ENCODE results near the gene SFMBT1. TPM values are rescaled to one million over a fixed set of nuclear protein-coding genes. Genes with fewer than 3 reads are reported as not detected.

SFMBT1 gene
- total RNA-seq, 2 experiments from 2014 or later = 31.1 to 33.3 TPM

- H3K4me3 Mint-ChIP-seq = no peak overlapping the region
- ATAC-seq = no peak
- no peaks in the 10 kb centered on the region for H3K9me3 Mint-ChIP-seq (ENCODE audit: insufficient read depth)
- DNase-seq = no peak
- no peaks in the 10 kb centered on the region for H3K27me3 Mint-ChIP-seq (ENCODE audit: low read depth)
- H3K27ac Mint-ChIP-seq = no peak overlapping the region
- ChIA-PET POLR2A (interaction anchor here (0.6 to 1.4 kb wide), 2 partner anchors 15 to 23 kb away, joined by 3 to 5 read pairs; no protein-coding TSS in a partner anchor), CTCF (no interaction called here)
- H3K4me1 Mint-ChIP-seq (ENCODE audit: low read depth) = no peaks in the 10 kb centered on the region
- no peaks in the 10 kb centered on the region for H3K36me3 Mint-ChIP-seq (ENCODE audit: low read depth)
Measured at GRCh38 chr3:53079791-53080555, 34.1 kb upstream of the SFMBT1 start.

DNA sequence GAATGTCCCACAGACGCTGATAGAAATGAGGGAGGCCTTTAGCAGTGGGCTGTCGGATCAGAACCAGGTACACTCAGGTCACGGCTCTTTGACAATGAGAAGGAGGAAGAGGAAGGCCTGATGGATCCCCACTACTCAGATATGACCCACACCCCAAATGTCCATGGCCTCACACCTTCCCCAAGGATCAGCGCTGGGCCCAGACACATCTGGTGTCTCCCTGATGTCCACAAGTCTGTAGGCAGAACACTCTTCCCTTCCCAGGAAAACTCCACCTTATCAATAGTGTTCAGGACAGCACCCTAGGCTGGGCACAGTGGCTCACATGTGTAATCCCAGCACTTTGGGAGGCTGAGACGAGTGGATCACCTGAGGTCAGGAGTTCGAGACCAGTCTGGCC, 33.3 kb upstream of the SFMBT1 start:
- H3K9me3 Mint-ChIP-seq (ENCODE audit: insufficient read depth) = no peaks in the 10 kb centered on the region
- H3K4me3 Mint-ChIP-seq = no peak overlapping the region
- H3K36me3 Mint-ChIP-seq (ENCODE audit: low read depth) = no peaks in the 10 kb centered on the region
- ChIA-PET CTCF (no interaction called here), POLR2A (interaction anchor here (1.4 kb wide), 1 partner anchor 24 kb away, joined by 5 read pairs; no protein-coding TSS in a partner anchor)
- ATAC-seq = no peak
- no peak overlapping the region for H3K27ac Mint-ChIP-seq
- H3K4me1 Mint-ChIP-seq (ENCODE audit: low read depth) = peaks cover 3% of the 10 kb centered on the region
- no peak for DNase-seq
- H3K27me3 Mint-ChIP-seq (ENCODE audit: low read depth) = no peaks in the 10 kb centered on the region

- Mint-ChIP-seq H3K4me1 (ENCODE audit: low read depth) (peaks cover 4% of the 10 kb centered on the region), H3K27me3 (ENCODE audit: low read depth) (no peaks in the 10 kb centered on the region), H3K9me3 (ENCODE audit: insufficient read depth) (no peaks in the 10 kb centered on the region), H3K36me3 (ENCODE audit: low read depth) (no peaks in the 10 kb centered on the region), H3K4me3 (no peak overlapping the region), H3K27ac (no peak overlapping the region)
- CTCF ChIA-PET = no interaction called here
- POLR2A ChIA-PET = interaction anchor here (1.4 kb wide), 1 partner anchor 24 kb away, joined by 5 read pairs; no protein-coding TSS in a partner anchor
- ATAC-seq (no peak), DNase-seq (no peak)
Measured at GRCh38 chr3:53078656-53079055, 32.8 kb upstream of the SFMBT1 start.

DNA sequence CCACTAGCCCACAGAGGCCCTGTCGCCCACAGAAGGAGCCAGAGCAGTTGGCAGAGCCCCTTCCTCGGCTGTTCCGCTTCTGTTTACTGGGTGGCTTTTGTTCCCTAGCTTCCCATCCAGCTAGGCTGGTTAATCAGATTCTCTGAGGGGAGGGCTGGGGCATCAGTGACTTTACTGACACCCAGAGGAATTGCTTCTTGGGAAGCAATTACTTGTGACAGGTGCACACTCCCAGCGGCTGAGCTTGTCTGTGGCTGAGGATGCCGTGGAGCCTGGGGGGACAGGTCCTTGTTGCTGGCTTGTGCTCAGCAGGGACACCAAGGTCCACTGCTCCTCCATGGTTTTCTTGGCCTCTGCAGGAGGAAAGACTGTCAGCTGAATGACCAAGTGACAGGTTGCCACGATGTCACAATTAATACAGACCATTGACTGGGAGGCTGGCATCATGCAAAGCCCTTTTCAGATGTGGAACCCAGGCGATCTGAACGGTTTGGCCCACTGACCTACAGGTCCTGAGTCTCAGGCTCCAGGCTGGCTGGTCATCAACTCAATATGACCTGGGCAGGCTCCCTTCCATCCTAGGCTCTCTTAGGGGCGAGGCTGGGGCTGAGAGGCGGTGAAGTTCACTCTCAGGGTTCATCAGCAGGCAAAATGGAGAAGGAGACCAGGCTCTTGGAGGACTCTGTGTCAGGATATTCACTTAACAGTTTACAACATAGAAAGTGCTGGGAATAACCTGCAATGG, 31.8 kb upstream of the SFMBT1 start:
- Mint-ChIP-seq H3K4me1 (ENCODE audit: low read depth) (peaks cover 14% of the 10 kb centered on the region), H3K27ac (no peak overlapping the region), H3K27me3 (ENCODE audit: low read depth) (no peaks in the 10 kb centered on the region), H3K9me3 (ENCODE audit: insufficient read depth) (no peaks in the 10 kb centered on the region), H3K4me3 (no peak overlapping the region), H3K36me3 (ENCODE audit: low read depth) (no peaks in the 10 kb centered on the region)
- DNase-seq (no peak), ATAC-seq (no peak)
- ChIA-PET CTCF (no interaction called here), POLR2A (no interaction called here)

DNA sequence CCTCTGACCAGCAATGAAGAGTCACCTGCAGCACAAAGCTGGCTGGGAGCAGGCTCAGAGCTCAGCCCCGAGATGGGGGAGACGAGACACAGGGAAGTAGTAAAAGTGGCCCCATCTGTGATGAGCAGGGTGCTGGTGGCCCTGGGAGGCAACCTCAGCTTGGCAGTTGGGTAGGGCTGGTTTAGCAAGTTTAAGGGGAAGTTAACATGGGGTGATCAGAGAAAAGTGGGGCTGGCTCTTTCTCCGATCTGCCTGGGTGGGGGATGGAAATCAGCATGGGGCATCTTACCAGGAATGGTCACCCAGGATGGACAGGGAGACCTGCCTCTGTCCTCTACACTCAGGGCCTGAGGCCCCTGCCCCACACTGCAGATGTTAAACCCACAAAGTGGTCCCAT, 29.9 kb upstream of the SFMBT1 start:
- no peak for DNase-seq
- ChIA-PET POLR2A (no interaction called here), CTCF (no interaction called here)
- Mint-ChIP-seq H3K9me3 (ENCODE audit: insufficient read depth) (no peaks in the 10 kb centered on the region), H3K36me3 (ENCODE audit: low read depth) (no peaks in the 10 kb centered on the region), H3K27me3 (ENCODE audit: low read depth) (no peaks in the 10 kb centered on the region), H3K4me3 (no peak overlapping the region), H3K4me1 (ENCODE audit: low read depth) (peaks cover 25% of the 10 kb centered on the region), H3K27ac (no peak overlapping the region)
- ATAC-seq = no peak

- no peak for ATAC-seq
- H3K4me1 Mint-ChIP-seq (ENCODE audit: low read depth) = peaks cover 25% of the 10 kb centered on the region
- H3K36me3 Mint-ChIP-seq (ENCODE audit: low read depth) = no peaks in the 10 kb centered on the region
- no peak for DNase-seq
- no peak overlapping the region for H3K4me3 Mint-ChIP-seq
- no peaks in the 10 kb centered on the region for H3K27me3 Mint-ChIP-seq (ENCODE audit: low read depth)
- POLR2A ChIA-PET = interaction anchor here (0.6 kb wide), 1 partner anchor 29 kb away, joined by 3 read pairs; the partner anchor contains the start of gene SFMBT1
- peak overlapping the region; percentile 70 for H3K27ac Mint-ChIP-seq
- CTCF ChIA-PET = interaction anchor here (0.9 kb wide), 1 partner anchor 333 kb away, joined by 3 read pairs; no protein-coding TSS in a partner anchor
- H3K9me3 Mint-ChIP-seq (ENCODE audit: insufficient read depth) = no peaks in the 10 kb centered on the region
Measured at GRCh38 chr3:53074761-53075742, 29.2 kb upstream of the SFMBT1 start.

DNA sequence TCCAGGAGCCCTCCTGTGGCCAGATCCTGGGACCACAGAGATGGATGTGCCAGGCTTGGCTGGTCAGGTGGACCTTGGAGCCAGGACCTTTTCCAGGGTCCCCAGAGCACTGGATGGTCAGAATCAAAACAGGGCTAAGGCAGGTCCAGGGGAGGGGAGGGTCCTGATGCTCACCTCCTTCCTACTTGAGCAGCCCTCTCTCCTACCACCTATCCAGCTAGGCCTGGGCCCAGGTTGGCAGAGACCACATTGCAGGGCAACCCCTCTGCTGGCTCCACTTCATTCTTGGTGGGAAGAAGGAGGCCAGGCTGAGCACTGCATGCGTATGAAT, 28.5 kb upstream of the SFMBT1 start:
- ATAC-seq (no peak), DNase-seq (no peak)
- H3K36me3 Mint-ChIP-seq (ENCODE audit: low read depth) = no peaks in the 10 kb centered on the region
- H3K4me3 Mint-ChIP-seq = no peak overlapping the region
- peaks cover 27% of the 10 kb centered on the region for H3K4me1 Mint-ChIP-seq (ENCODE audit: low read depth)
- peak overlapping the region; percentile 70 for H3K27ac Mint-ChIP-seq
- POLR2A ChIA-PET = interaction anchor here (1.0 kb wide), 1 partner anchor 199 kb away, joined by 3 read pairs; no protein-coding TSS in a partner anchor
- CTCF ChIA-PET = interaction anchor here (0.9 kb wide), 1 partner anchor 332 kb away, joined by 3 read pairs; no protein-coding TSS in a partner anchor
- H3K9me3 Mint-ChIP-seq (ENCODE audit: insufficient read depth) = no peaks in the 10 kb centered on the region
- H3K27me3 Mint-ChIP-seq (ENCODE audit: low read depth) = no peaks in the 10 kb centered on the region

DNA sequence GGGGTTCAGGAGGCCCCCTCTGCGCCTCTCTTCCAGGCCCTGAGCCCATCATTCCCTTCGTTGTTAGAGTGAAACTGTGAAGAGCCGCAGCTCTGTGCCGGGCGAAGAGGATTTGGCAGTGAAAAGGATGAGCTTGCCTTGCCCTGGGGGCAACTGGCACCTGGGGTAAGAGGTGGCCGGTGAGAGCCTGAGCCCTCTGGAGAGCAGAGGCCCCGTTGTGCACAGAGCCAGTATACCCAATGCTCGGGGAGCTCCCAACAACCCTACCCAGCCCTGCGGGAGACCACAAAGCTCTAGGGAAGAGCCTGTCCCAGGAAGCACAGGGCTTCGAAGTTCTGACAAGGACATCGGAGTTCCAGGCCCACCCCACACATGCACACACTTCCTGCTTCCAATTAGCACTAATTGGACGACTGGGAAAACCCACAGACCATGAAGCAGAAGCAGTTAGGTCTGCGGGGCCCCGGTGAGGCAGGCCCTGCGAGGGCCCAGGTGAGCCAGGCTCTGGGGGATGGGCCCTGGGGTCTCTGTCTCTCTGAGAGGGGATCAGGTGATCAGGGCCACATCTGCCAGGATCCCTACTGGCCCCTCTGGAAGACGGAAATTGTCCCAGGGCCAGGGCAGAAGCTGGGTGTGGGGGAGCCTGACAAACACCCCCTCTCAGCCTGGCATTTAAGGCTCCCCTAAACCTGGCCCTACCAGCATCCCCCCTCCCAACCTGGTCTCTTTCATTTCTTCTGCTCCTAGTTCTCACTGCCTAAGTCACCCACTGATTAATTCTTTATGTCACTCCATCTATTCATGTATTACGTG, 27.9 kb upstream of the SFMBT1 start:
- H3K27me3 Mint-ChIP-seq (ENCODE audit: low read depth) = no peaks in the 10 kb centered on the region
- H3K4me3 Mint-ChIP-seq = peak overlapping the region; percentile 84
- CTCF ChIA-PET = interaction anchor here (0.6 to 1.9 kb wide), 6 partner anchors 13 to 661 kb away, joined by 3 to 7 read pairs (median 3); no protein-coding TSS in a partner anchor
- no peak for DNase-seq
- H3K36me3 Mint-ChIP-seq (ENCODE audit: low read depth) = no peaks in the 10 kb centered on the region
- peak overlapping the region; percentile 97 for H3K27ac Mint-ChIP-seq
- H3K4me1 Mint-ChIP-seq (ENCODE audit: low read depth) = peaks cover 27% of the 10 kb centered on the region
- no peaks in the 10 kb centered on the region for H3K9me3 Mint-ChIP-seq (ENCODE audit: insufficient read depth)
- no peak for ATAC-seq
- POLR2A ChIA-PET = interaction anchor here (1.0 to 1.4 kb wide), 3 partner anchors 28 to 200 kb away, joined by 3 to 6 read pairs (median 4); partner anchors contain the start of gene SFMBT1

GRCh38 chr3:53072653-53073552, 27.0 kb upstream of the SFMBT1 start:
- DNase-seq (peak; percentile 94), ATAC-seq (peak; percentile 96)
- H3K36me3 Mint-ChIP-seq (ENCODE audit: low read depth) = no peaks in the 10 kb centered on the region
- peaks cover 27% of the 10 kb centered on the region for H3K4me1 Mint-ChIP-seq (ENCODE audit: low read depth)
- H3K9me3 Mint-ChIP-seq (ENCODE audit: insufficient read depth) = no peaks in the 10 kb centered on the region
- POLR2A ChIA-PET = interaction anchor here (0.5 to 1.4 kb wide), 4 partner anchors 20 to 31 kb away, joined by 3 to 6 read pairs (median 4); partner anchors contain the start of gene SFMBT1
- no peaks in the 10 kb centered on the region for H3K27me3 Mint-ChIP-seq (ENCODE audit: low read depth)
- CTCF ChIA-PET = interaction anchor here (0.6 to 2.8 kb wide), 8 partner anchors 12 to 661 kb away, joined by 3 to 11 read pairs (median 3); no protein-coding TSS in a partner anchor
- peak overlapping the region; percentile 84 for H3K4me3 Mint-ChIP-seq
- H3K27ac Mint-ChIP-seq = peak overlapping the region; percentile 97

All from activated CD8-positive, alpha-beta T cell treated with anti-CD3 and anti-CD28 coated beads, Interleukin-2, amount 10 ng/mL, durations not matched to agents 7 days and 5 days (primary cell).